ENCODE data around the gene SLC6A6.
A peak's percentile ranks its signal among the peaks of the same experiment; 100 is the strongest.

The SLC6A6 gene

GRCh38 chr3:14372587-14372986, 29.8 kb upstream of the SLC6A6 start:
- no peak for DNase-seq

GRCh38 chr3:14373753-14374376, 28.5 kb upstream of the SLC6A6 start:
- no peak for DNase-seq

- DNase-seq: no peak
These were observed 27.9 kb upstream of the SLC6A6 start for GRCh38 chr3:14374444-14374883.

- no peak for DNase-seq
These were observed 27.2 kb upstream of the SLC6A6 start for GRCh38 chr3:14375192-14375591.

GRCh38 chr3:14376348-14377043, 25.9 kb upstream of the SLC6A6 start:
- no peak for DNase-seq

- no peak for DNase-seq
These were observed 25.2 kb upstream of the SLC6A6 start for GRCh38 chr3:14377044-14377837.

- no peak for DNase-seq
These were observed 24.6 kb upstream of the SLC6A6 start for GRCh38 chr3:14377838-14378169.

GRCh38 chr3:14378415-14378814, 24.0 kb upstream of the SLC6A6 start:
- DNase-seq: no peak

GRCh38 chr3:14379843-14380242, 22.6 kb upstream of the SLC6A6 start:
- DNase-seq: no peak

GRCh38 chr3:14386254-14386653, 16.2 kb upstream of the SLC6A6 start:
- no peak for DNase-seq

GRCh38 chr3:14388201-14388600, 14.2 kb upstream of the SLC6A6 start:
- DNase-seq: no peak

GRCh38 chr3:14389166-14389606, 13.2 kb upstream of the SLC6A6 start:
- DNase-seq: no peak

GRCh38 chr3:14389716-14390115, 12.7 kb upstream of the SLC6A6 start:
- no peak for DNase-seq

GRCh38 chr3:14391033-14391432, 11.4 kb upstream of the SLC6A6 start:
- peak; percentile 34 for DNase-seq

GRCh38 chr3:14392231-14392630, 10.2 kb upstream of the SLC6A6 start:
- no peak for DNase-seq

GRCh38 chr3:14392803-14393319, 9.5 kb upstream of the SLC6A6 start:
- DNase-seq: no peak

- peak; percentile 48 for DNase-seq
These were observed 8.8 kb upstream of the SLC6A6 start for GRCh38 chr3:14393440-14394106.

GRCh38 chr3:14396031-14396692, 6.2 kb upstream of the SLC6A6 start:
- DNase-seq: no peak

- DNase-seq: no peak
These were observed 5.4 kb upstream of the SLC6A6 start for GRCh38 chr3:14397046-14397445.

- DNase-seq: no peak
These were observed 4.9 kb upstream of the SLC6A6 start for GRCh38 chr3:14397531-14397930.

GRCh38 chr3:14397940-14398796, 4.2 kb upstream of the SLC6A6 start:
- DNase-seq: no peak

GRCh38 chr3:14398797-14399106, 3.7 kb upstream of the SLC6A6 start:
- no peak for DNase-seq

Data from amniotic stem cell (primary cell).